Testis (tissue), 3 donors: ENCODE results near the gene STAT6. TPM values are rescaled to one million over a fixed set of nuclear protein-coding genes. Genes with fewer than 3 reads are reported as not detected.
A peak's percentile ranks its signal among the peaks of the same experiment; 100 is the strongest.
"Not testable (repeated sequence)": the region's sequence is repeated elsewhere in the genome, so short reads cannot be mapped to it uniquely, and the experiment has no call there.

Experiments used
- DNase-seq: peaks from one replicate; pipeline ENCODE4 v3.0.0-alpha.2; 2019
- H3K27ac ChIP-seq, 2 donors: fragments of 200-600 bp; sonication (generic); one replicate each; pipeline ENCODE4 v1.5.1; 2019
- H3K27me3 ChIP-seq: fragments of 200-600 bp; sonication (generic); one replicate; pipeline ENCODE4 v1.5.1; 2019
- H3K36me3 ChIP-seq: fragments of 200-600 bp; sonication (generic); one replicate; pipeline ENCODE4 v1.5.1; 2017; ENCODE audit warnings: low read depth; ENCODE audit errors: missing control alignments
- H3K4me1 ChIP-seq: fragments of 200-600 bp; sonication (generic); one replicate; pipeline ENCODE4 v1.5.1; 2019
- H3K4me3 ChIP-seq, 2 donors: fragments of 200-600 bp; sonication (generic); one replicate each; pipeline ENCODE4 v1.5.1; 2017 to 2019
- H3K9me3 ChIP-seq: fragments of 200-600 bp; sonication (generic); one replicate; pipeline ENCODE4 v1.5.1; 2017
- POLR2A ChIP-seq: fragments of 450-650 bp; IDR thresholded peaks from one replicate; pipeline ENCODE4 v1.6.1; 2017; ENCODE audit warnings: antibody characterized with exemption, mild to moderate bottlenecking, moderate library complexity
- WGBS, 2 donors: methylation state at CpG; one replicate each; pipeline ENCODE4 v1.1.5; 2018; 5-methylcytosine and 5-hydroxymethylcytosine counted together
- intact Hi-C: fragments of 100-400 bp; cut with DNase I; formaldehyde crosslinking; loops from one replicate; pipeline ENCODE4 v1.15.1; 2023; ENCODE audit warnings: low total_unique reads
- polyA plus RNA-seq: library from polyadenylated mRNA; stranded (reverse); fragments of 350-450 nt; fragmentation: Illumina TruSeq; extraction: RNeasy Lipid Tissue Mini Kit (QIAGEN cat#74804); gene quantifications from one replicate; pipeline ENCODE4 v1.2.3, GENCODE V29; 2014; ENCODE audit warnings: low read depth, low replicate concordance; ENCODE audit not compliant: insufficient read depth
- total RNA-seq, 2 donors: library from RNA; depleted of rRNA; stranded (reverse); fragments of >200 nt; gene quantifications; one replicate each; pipeline ENCODE4 v1.2.3, GENCODE V29; 2016
- TF ChIP-seq, protein P1 (sequence below), 3 experiments: fragments of 450-650 bp in 2 of 3; fragments of 200-600 bp in 1 of 3; sonication (generic) in 1 of 3; IDR thresholded peaks; one replicate each; pipeline ENCODE4 v1.5.1; 2016 to 2019; ENCODE audit warnings: antibody characterized with exemption in 3 of 3, mild to moderate bottlenecking in 2 of 3, moderate library complexity in 1 of 3

The STAT6 gene
- total and polyA plus RNA-seq, 3 donors from 2014 or later = 53.2 to 81.5 (median 66.2) TPM

DNA sequence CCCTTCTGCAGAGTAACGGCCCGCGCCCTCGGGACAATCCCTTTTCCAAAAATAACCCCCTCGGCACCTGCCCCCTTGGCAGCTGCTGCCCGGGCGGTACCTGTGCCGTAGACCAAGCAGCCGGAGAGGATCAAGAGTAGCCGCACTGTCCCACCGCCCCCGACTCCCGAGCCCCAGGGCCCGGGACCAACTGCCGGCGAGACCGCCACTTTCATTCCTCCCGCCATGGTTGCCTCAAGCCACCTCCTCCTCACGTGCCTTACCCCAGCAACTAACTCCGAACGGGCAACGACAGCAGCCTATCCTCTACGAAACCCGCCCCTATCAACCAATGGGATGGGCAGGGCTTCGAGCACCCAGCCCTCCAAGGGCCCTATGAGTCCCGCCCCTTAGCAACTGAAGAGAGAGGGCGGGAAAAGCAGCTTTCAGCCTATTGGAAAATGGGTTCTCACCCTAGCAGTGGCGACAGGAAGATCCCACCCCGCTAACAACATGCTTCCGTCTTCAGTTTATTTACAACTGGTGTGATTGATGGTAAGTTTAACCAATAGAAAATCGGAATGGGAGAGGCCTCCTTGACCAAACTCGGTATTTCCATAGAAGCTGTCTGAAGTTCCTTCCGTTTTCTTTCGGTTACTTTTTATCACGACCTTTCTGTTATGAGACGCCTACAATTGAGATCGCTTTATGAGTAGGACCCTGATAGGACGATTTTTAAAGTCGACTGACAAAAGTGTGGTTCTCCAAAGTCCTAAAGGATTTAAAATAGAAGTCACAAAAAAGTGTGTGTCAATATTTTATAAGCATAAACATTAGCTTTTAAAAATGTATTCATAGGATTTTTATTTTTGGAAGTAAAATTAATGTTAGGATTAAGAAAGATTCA lies 32.4 kb downstream of the STAT6 start, which contains the start of gene NEMP1:
NEMP1 (minus strand) TSS at position 273 of the 886 bp plus-strand sequence; CDS start at position 227, 46 bp downstream.
- no peaks in the 10 kb centered on the region for H3K27me3 ChIP-seq
- H3K27ac ChIP-seq = peak within 1 kb of the TSS; percentile 57 to 82
- peak within 1 kb of the TSS; percentile 67 to 80 for H3K4me3 ChIP-seq
- H3K36me3 ChIP-seq = no peaks in the 10 kb centered on the region
- 0 to 1% methylated on average over 29 to 39 of the region's 39 CpGs for WGBS, 2 donors
- TF ChIP-seq, protein P1, sequence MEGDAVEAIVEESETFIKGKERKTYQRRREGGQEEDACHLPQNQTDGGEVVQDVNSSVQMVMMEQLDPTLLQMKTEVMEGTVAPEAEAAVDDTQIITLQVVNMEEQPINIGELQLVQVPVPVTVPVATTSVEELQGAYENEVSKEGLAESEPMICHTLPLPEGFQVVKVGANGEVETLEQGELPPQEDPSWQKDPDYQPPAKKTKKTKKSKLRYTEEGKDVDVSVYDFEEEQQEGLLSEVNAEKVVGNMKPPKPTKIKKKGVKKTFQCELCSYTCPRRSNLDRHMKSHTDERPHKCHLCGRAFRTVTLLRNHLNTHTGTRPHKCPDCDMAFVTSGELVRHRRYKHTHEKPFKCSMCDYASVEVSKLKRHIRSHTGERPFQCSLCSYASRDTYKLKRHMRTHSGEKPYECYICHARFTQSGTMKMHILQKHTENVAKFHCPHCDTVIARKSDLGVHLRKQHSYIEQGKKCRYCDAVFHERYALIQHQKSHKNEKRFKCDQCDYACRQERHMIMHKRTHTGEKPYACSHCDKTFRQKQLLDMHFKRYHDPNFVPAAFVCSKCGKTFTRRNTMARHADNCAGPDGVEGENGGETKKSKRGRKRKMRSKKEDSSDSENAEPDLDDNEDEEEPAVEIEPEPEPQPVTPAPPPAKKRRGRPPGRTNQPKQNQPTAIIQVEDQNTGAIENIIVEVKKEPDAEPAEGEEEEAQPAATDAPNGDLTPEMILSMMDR (IDR thresholded peaks at IDR 0.05) = peak in 1 of 3 experiments; percentile 9
- no peak for TF ChIP-seq POLR2A
- intact Hi-C loops = no loop called here
- no peaks in the 10 kb centered on the region for H3K9me3 ChIP-seq
- H3K4me1 ChIP-seq = peaks cover 10% of the 10 kb centered on the region
- peak; percentile 99 for DNase-seq

DNA sequence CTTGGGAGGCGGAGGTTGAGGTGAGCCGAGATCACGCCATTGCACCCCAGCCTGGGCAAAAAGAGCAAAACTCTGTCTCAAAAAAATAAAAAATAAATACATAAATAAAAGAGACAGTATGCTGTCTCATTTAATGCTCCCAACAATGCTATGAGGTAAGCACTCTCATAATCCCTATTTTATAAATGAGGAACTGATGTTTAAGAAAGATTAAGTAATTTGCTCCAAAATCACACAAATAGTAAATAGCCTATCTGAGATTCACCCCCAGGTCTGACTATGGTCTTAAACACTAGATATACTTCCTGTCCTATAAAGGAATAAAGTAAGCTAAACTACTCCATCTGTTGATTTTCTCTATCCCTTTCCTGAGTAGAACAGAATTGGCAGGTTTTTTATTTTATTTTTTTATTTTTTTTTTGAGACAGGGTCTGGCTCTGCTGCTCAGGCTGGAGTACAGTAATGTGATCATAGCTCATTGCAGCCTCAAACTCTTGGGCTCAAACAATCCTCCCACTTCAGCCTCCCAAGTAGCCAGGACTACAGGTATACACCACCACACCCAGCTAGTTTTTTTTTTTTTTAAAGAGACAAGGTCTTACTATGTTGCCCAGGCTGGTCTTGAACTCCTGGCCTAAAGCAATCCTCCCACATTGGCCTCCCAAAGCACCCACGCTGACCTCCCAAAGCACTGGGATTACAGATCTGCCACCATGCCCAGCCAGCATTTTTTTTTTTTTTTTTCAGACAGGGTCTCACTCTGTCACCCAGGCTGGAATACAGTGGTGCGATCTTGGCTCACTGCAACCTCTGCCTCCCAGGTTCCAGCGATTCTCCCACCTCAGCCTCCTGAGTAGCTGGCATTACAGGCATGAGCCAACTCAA lies 37.4 kb downstream of the STAT6 start:
- WGBS, 2 donors = 95 to 96% methylated on average over 6 of the region's 6 CpGs
- H3K4me3 ChIP-seq, H3K27me3 ChIP-seq, H3K27ac ChIP-seq, intact Hi-C loops, H3K4me1 ChIP-seq, H3K9me3 ChIP-seq, H3K36me3 ChIP-seq, DNase-seq: not testable (repeated sequence)

DNA sequence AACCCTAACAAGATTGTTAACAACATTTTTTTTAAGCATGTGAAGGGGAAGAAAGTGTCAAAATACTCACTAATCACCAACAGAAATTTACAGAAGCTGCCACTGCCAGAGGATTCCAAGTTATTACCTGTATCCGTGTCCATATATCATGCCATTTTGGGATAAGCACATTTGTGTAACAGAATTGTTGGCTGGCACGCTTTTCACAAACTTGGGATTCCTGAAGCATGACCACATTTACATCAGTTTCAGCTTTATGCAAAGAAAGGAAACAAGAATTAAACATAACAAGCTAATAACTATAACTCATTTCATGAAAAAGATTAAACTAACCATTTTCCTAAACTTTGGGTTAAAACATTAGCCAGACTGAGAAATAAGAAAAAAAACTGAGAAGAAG lies 38.5 kb downstream of the STAT6 start:
- intact Hi-C loops = no loop called here
- Histone ChIP-seq H3K4me1 (peaks cover 4% of the 10 kb centered on the region), H3K9me3 (no peaks in the 10 kb centered on the region), H3K27ac (no peak overlapping the region), H3K36me3 (no peaks in the 10 kb centered on the region), H3K4me3 (no peak overlapping the region), H3K27me3 (no peaks in the 10 kb centered on the region)
- 80 to 89% methylated on average over 2 of the region's 2 CpGs for WGBS, 2 donors
- DNase-seq = no peak
- TF ChIP-seq POLR2A = no peak
- TF ChIP-seq, protein P1 (IDR thresholded peaks at IDR 0.05) = no peak

DNA sequence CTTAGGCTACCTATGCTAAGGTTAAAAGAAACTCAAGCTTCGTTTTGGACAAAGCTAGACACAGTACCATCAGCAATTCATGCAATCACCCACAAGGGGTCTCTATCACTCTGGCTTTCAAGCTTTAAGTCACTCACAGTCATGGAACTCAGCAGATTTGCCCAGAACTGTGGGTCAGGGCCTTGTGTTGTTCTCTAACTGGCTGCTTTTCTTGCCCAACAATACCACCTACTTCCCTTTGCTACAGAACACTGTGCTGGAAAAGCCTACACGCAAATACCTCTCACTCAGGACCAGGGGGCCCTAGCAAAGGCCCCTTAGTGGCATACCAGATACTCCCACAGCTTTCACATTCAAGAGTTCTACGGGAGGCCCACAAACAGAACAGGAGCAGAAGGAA lies 41.6 kb downstream of the STAT6 start:
- H3K27ac ChIP-seq = peak overlapping the region; percentile 40 to 50

More for the DNA sequence above, 41.6 kb downstream of the STAT6 start:
- H3K36me3 ChIP-seq = no peaks in the 10 kb centered on the region
- no peak overlapping the region for H3K4me3 ChIP-seq
- intact Hi-C loops = loop anchor here (5.0 kb wide), 1 partner anchor 43 kb away; the partner anchor contains the start of gene STAT6
- no peaks in the 10 kb centered on the region for H3K9me3 ChIP-seq
- WGBS, 2 donors = 27 to 40% methylated on average over 3 of the region's 3 CpGs
- H3K4me1 ChIP-seq = peaks cover 4% of the 10 kb centered on the region
- peak; percentile 80 for DNase-seq
- no peaks in the 10 kb centered on the region for H3K27me3 ChIP-seq
- TF ChIP-seq, protein P1 (IDR thresholded peaks at IDR 0.05) = peak; percentile 72 to 83 (median 81)
- no peak for TF ChIP-seq POLR2A
